ENCODE measurements around the gene SYNJ1.

The SYNJ1 gene

GRCh38 chr21:32587120-32587519, 140.7 kb downstream of the SYNJ1 start:
- Histone ChIP-seq H3K79me1 (ENCODE audit: low read length) (no peaks in the 10 kb centered on the region), H2BK120ac (ENCODE audit: low read depth, low read length) (no peak overlapping the region), H3K79me2 (ENCODE audit: control insufficient read depth, insufficient read depth, low read length) (no peaks in the 10 kb centered on the region), H3K9ac (ENCODE audit: low read length) (no peak overlapping the region), H4K5ac (ENCODE audit: low read length) (no peak overlapping the region), H3K36me3 (ENCODE audit: control insufficient read depth, insufficient read depth, low read length) (no peaks in the 10 kb centered on the region), H2AK5ac (ENCODE audit: low read length) (no peak overlapping the region), H4K8ac (ENCODE audit: low read depth, low read length) (no peak overlapping the region), H3K56ac (ENCODE audit: low read length) (no peak overlapping the region), H3K27ac (ENCODE audit: low read depth, low read length) (no peak overlapping the region), H3K27me3 (ENCODE audit: insufficient read depth, low read length, poor library complexity) (no peaks in the 10 kb centered on the region), H3K23ac (ENCODE audit: low read length) (no peak overlapping the region), H3K4ac (ENCODE audit: low read depth, low read length) (no peak overlapping the region), H3K4me2 (ENCODE audit: low read length) (no peak overlapping the region), H3K4me1 (ENCODE audit: control insufficient read depth, low read depth, low read length) (no peaks in the 10 kb centered on the region), H3K18ac (ENCODE audit: low read length) (no peak overlapping the region), H3K4me3 (ENCODE audit: low read length) (no peak overlapping the region), H2BK5ac (ENCODE audit: low read length) (no peak overlapping the region), H2BK15ac (replicated peaks; ENCODE audit: low read depth) (no peak overlapping the region)
- DNase-seq = no peak
- no CpG with 5 or more reads among the region's 13 CpGs for WGBS (ENCODE audit: extremely low coverage, insufficient coverage, low lambda C conversion rate)

GRCh38 chr21:32585970-32586369, 141.8 kb downstream of the SYNJ1 start:
- no peak for DNase-seq
- Histone ChIP-seq H3K79me1 (ENCODE audit: low read length) (no peaks in the 10 kb centered on the region), H3K27me3 (ENCODE audit: insufficient read depth, low read length, poor library complexity) (no peaks in the 10 kb centered on the region), H2BK15ac (replicated peaks; ENCODE audit: low read depth) (no peak overlapping the region), H3K23ac (ENCODE audit: low read length) (no peak overlapping the region), H2BK120ac (ENCODE audit: low read depth, low read length) (no peak overlapping the region), H4K5ac (ENCODE audit: low read length) (no peak overlapping the region), H2AK5ac (ENCODE audit: low read length) (no peak overlapping the region), H3K9ac (ENCODE audit: low read length) (no peak overlapping the region), H3K18ac (ENCODE audit: low read length) (no peak overlapping the region), H4K8ac (ENCODE audit: low read depth, low read length) (no peak overlapping the region), H3K4me2 (ENCODE audit: low read length) (no peak overlapping the region), H3K4ac (ENCODE audit: low read depth, low read length) (no peak overlapping the region), H3K79me2 (ENCODE audit: control insufficient read depth, insufficient read depth, low read length) (no peaks in the 10 kb centered on the region), H3K36me3 (ENCODE audit: control insufficient read depth, insufficient read depth, low read length) (no peaks in the 10 kb centered on the region), H3K27ac (ENCODE audit: low read depth, low read length) (no peak overlapping the region), H2BK5ac (ENCODE audit: low read length) (no peak overlapping the region), H3K56ac (ENCODE audit: low read length) (no peak overlapping the region), H3K4me1 (ENCODE audit: control insufficient read depth, low read depth, low read length) (no peaks in the 10 kb centered on the region), H3K4me3 (ENCODE audit: low read length) (no peak overlapping the region)
- no CpG with 5 or more reads among the region's 9 CpGs for WGBS (ENCODE audit: extremely low coverage, insufficient coverage, low lambda C conversion rate)

- H3K4me1 ChIP-seq (ENCODE audit: control insufficient read depth, low read depth, low read length) = no peaks in the 10 kb centered on the region
- DNase-seq = no peak
- no peak within 1 kb of the TSS for H4K5ac ChIP-seq (ENCODE audit: low read length)
- H3K9ac ChIP-seq (ENCODE audit: low read length) = no peak within 1 kb of the TSS
- no peaks in the 10 kb centered on the region for H3K79me1 ChIP-seq (ENCODE audit: low read length)
- no CpG with 5 or more reads among the region's 17 CpGs for WGBS (ENCODE audit: extremely low coverage, insufficient coverage, low lambda C conversion rate)
- H3K27ac ChIP-seq (ENCODE audit: low read depth, low read length) = no peak within 1 kb of the TSS
- no peaks in the 10 kb centered on the region for H3K79me2 ChIP-seq (ENCODE audit: control insufficient read depth, insufficient read depth, low read length)
- H3K36me3 ChIP-seq (ENCODE audit: control insufficient read depth, insufficient read depth, low read length) = no peaks in the 10 kb centered on the region
- H2BK15ac ChIP-seq (replicated peaks; ENCODE audit: low read depth) = no peak within 1 kb of the TSS
- no peak within 1 kb of the TSS for H2BK5ac ChIP-seq (ENCODE audit: low read length)
- no peak within 1 kb of the TSS for H3K4me2 ChIP-seq (ENCODE audit: low read length)
- no peak within 1 kb of the TSS for H3K4ac ChIP-seq (ENCODE audit: low read depth, low read length)
- no peak within 1 kb of the TSS for H4K8ac ChIP-seq (ENCODE audit: low read depth, low read length)
- no peak within 1 kb of the TSS for H2AK5ac ChIP-seq (ENCODE audit: low read length)
- H3K23ac ChIP-seq (ENCODE audit: low read length) = no peak within 1 kb of the TSS
- no peak within 1 kb of the TSS for H2BK120ac ChIP-seq (ENCODE audit: low read depth, low read length)
- no peak within 1 kb of the TSS for H3K4me3 ChIP-seq (ENCODE audit: low read length)
- no peaks in the 10 kb centered on the region for H3K27me3 ChIP-seq (ENCODE audit: insufficient read depth, low read length, poor library complexity)
- no peak within 1 kb of the TSS for H3K56ac ChIP-seq (ENCODE audit: low read length)
- H3K18ac ChIP-seq (ENCODE audit: low read length) = no peak within 1 kb of the TSS
Observed at GRCh38 chr21:32585042-32585710, 142.6 kb downstream of the SYNJ1 start, which contains the start of gene TCP10L. TCP10L (minus strand) TSS chr21:32585523; CDS start chr21:32584304, 1,219 bp downstream.

- H3K79me2 ChIP-seq (ENCODE audit: control insufficient read depth, insufficient read depth, low read length) = no peaks in the 10 kb centered on the region
- no peak for DNase-seq
- H3K56ac ChIP-seq (ENCODE audit: low read length) = no peak overlapping the region
- no peak overlapping the region for H4K8ac ChIP-seq (ENCODE audit: low read depth, low read length)
- H3K18ac ChIP-seq (ENCODE audit: low read length) = no peak overlapping the region
- no peak overlapping the region for H2AK5ac ChIP-seq (ENCODE audit: low read length)
- no peak overlapping the region for H2BK5ac ChIP-seq (ENCODE audit: low read length)
- no peak overlapping the region for H3K23ac ChIP-seq (ENCODE audit: low read length)
- no peaks in the 10 kb centered on the region for H3K36me3 ChIP-seq (ENCODE audit: control insufficient read depth, insufficient read depth, low read length)
- no peak overlapping the region for H3K4me2 ChIP-seq (ENCODE audit: low read length)
- no peak overlapping the region for H2BK120ac ChIP-seq (ENCODE audit: low read depth, low read length)
- WGBS (ENCODE audit: extremely low coverage, insufficient coverage, low lambda C conversion rate) = 100% methylated on average over 1 of the region's 8 CpGs
- no peak overlapping the region for H3K4me3 ChIP-seq (ENCODE audit: low read length)
- H3K9ac ChIP-seq (ENCODE audit: low read length) = no peak overlapping the region
- no peak overlapping the region for H3K27ac ChIP-seq (ENCODE audit: low read depth, low read length)
- H3K4ac ChIP-seq (ENCODE audit: low read depth, low read length) = no peak overlapping the region
- no peak overlapping the region for H4K5ac ChIP-seq (ENCODE audit: low read length)
- no peaks in the 10 kb centered on the region for H3K79me1 ChIP-seq (ENCODE audit: low read length)
- no peaks in the 10 kb centered on the region for H3K27me3 ChIP-seq (ENCODE audit: insufficient read depth, low read length, poor library complexity)
- no peaks in the 10 kb centered on the region for H3K4me1 ChIP-seq (ENCODE audit: control insufficient read depth, low read depth, low read length)
- no peak overlapping the region for H2BK15ac ChIP-seq (replicated peaks; ENCODE audit: low read depth)
Observed at GRCh38 chr21:32584472-32584871, 143.3 kb downstream of the SYNJ1 start.

- H3K27me3 ChIP-seq (ENCODE audit: insufficient read depth, low read length, poor library complexity) = no peaks in the 10 kb centered on the region
- no CpG with 5 or more reads among the region's 13 CpGs for WGBS (ENCODE audit: extremely low coverage, insufficient coverage, low lambda C conversion rate)
- H3K79me2 ChIP-seq (ENCODE audit: control insufficient read depth, insufficient read depth, low read length) = no peaks in the 10 kb centered on the region
- H3K4me1 ChIP-seq (ENCODE audit: control insufficient read depth, low read depth, low read length) = no peaks in the 10 kb centered on the region
- no peak overlapping the region for H4K5ac ChIP-seq (ENCODE audit: low read length)
- H3K9ac ChIP-seq (ENCODE audit: low read length) = no peak overlapping the region
- H4K8ac ChIP-seq (ENCODE audit: low read depth, low read length) = no peak overlapping the region
- H2BK5ac ChIP-seq (ENCODE audit: low read length) = no peak overlapping the region
- H3K4ac ChIP-seq (ENCODE audit: low read depth, low read length) = no peak overlapping the region
- no peak overlapping the region for H3K56ac ChIP-seq (ENCODE audit: low read length)
- H3K4me2 ChIP-seq (ENCODE audit: low read length) = no peak overlapping the region
- no peak overlapping the region for H3K4me3 ChIP-seq (ENCODE audit: low read length)
- H3K79me1 ChIP-seq (ENCODE audit: low read length) = no peaks in the 10 kb centered on the region
- H2BK120ac ChIP-seq (ENCODE audit: low read depth, low read length) = no peak overlapping the region
- H3K36me3 ChIP-seq (ENCODE audit: control insufficient read depth, insufficient read depth, low read length) = no peaks in the 10 kb centered on the region
- no peak overlapping the region for H2BK15ac ChIP-seq (replicated peaks; ENCODE audit: low read depth)
- H3K23ac ChIP-seq (ENCODE audit: low read length) = no peak overlapping the region
- no peak for DNase-seq
- no peak overlapping the region for H3K27ac ChIP-seq (ENCODE audit: low read depth, low read length)
- H3K18ac ChIP-seq (ENCODE audit: low read length) = no peak overlapping the region
- H2AK5ac ChIP-seq (ENCODE audit: low read length) = no peak overlapping the region
Observed at GRCh38 chr21:32581732-32582131, 146.1 kb downstream of the SYNJ1 start.

- no peak overlapping the region for H3K23ac ChIP-seq (ENCODE audit: low read length)
- H2AK5ac ChIP-seq (ENCODE audit: low read length) = no peak overlapping the region
- no peaks in the 10 kb centered on the region for H3K79me2 ChIP-seq (ENCODE audit: control insufficient read depth, insufficient read depth, low read length)
- H3K9ac ChIP-seq (ENCODE audit: low read length) = no peak overlapping the region
- H3K36me3 ChIP-seq (ENCODE audit: control insufficient read depth, insufficient read depth, low read length) = no peaks in the 10 kb centered on the region
- no peak overlapping the region for H3K18ac ChIP-seq (ENCODE audit: low read length)
- H2BK5ac ChIP-seq (ENCODE audit: low read length) = no peak overlapping the region
- H3K4ac ChIP-seq (ENCODE audit: low read depth, low read length) = no peak overlapping the region
- no peak overlapping the region for H3K4me2 ChIP-seq (ENCODE audit: low read length)
- DNase-seq = no peak
- no peaks in the 10 kb centered on the region for H3K4me1 ChIP-seq (ENCODE audit: control insufficient read depth, low read depth, low read length)
- H3K27me3 ChIP-seq (ENCODE audit: insufficient read depth, low read length, poor library complexity) = no peaks in the 10 kb centered on the region
- WGBS (ENCODE audit: extremely low coverage, insufficient coverage, low lambda C conversion rate) = no CpG with 5 or more reads among the region's 13 CpGs
- no peak overlapping the region for H2BK120ac ChIP-seq (ENCODE audit: low read depth, low read length)
- H3K79me1 ChIP-seq (ENCODE audit: low read length) = no peaks in the 10 kb centered on the region
- no peak overlapping the region for H3K27ac ChIP-seq (ENCODE audit: low read depth, low read length)
- H3K56ac ChIP-seq (ENCODE audit: low read length) = no peak overlapping the region
- no peak overlapping the region for H3K4me3 ChIP-seq (ENCODE audit: low read length)
- no peak overlapping the region for H4K5ac ChIP-seq (ENCODE audit: low read length)
- H4K8ac ChIP-seq (ENCODE audit: low read depth, low read length) = no peak overlapping the region
- no peak overlapping the region for H2BK15ac ChIP-seq (replicated peaks; ENCODE audit: low read depth)
Observed at GRCh38 chr21:32580949-32581348, 146.9 kb downstream of the SYNJ1 start.

Data from mesendoderm (in vitro differentiated cells).